GM13977 (cell line): ENCODE measurements around the gene FBXO34.

Experiments
- DNase-seq: peaks from one replicate; pipeline ENCODE4 v3.0.0; 2012; ENCODE audit warnings: low spot score
- in situ Hi-C: fragments of 300-500 bp; cut with MboI; formaldehyde crosslinking; loops from one replicate; pipeline ENCODE4 v1.12.0; 2022; ENCODE audit warnings: low sequenced_read_pairs, low pct_unique_long_range_greater_than_20kb, mixed read lengths, inconsistent platforms; ENCODE audit not compliant: unreplicated experiment
- TF ChIP-seq, protein P1 (sequence below): IDR thresholded peaks from 2 replicates; pipeline ENCODE4 v1.5.1; 2012; ENCODE audit warnings: mild to moderate bottlenecking, control low read depth; ENCODE audit not compliant: insufficient read depth; ENCODE audit errors: extremely low read depth, missing control alignments

The FBXO34 gene

DNA sequence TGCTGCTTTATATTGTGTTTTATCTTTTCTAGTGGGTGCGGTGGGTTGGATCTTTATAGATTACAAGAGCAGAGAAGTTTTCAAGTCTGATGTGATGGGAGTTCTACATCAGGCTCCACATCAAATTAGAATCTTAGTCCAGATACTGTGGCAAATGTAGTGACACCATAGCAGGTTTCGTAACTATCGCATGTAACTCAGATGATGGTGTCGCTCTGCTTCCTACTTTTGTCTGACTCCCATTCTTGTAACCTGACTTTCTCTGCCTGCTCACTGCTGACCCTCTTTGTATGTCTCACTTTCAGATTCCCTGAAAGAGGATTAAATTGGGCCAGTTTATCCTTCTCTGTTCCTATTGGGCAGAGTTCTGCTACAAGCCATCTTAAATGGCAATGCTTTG is 22.8 kb upstream of the FBXO34 start:
- in situ Hi-C loops = no loop called here
- DNase-seq = no peak
- TF ChIP-seq, protein P1, sequence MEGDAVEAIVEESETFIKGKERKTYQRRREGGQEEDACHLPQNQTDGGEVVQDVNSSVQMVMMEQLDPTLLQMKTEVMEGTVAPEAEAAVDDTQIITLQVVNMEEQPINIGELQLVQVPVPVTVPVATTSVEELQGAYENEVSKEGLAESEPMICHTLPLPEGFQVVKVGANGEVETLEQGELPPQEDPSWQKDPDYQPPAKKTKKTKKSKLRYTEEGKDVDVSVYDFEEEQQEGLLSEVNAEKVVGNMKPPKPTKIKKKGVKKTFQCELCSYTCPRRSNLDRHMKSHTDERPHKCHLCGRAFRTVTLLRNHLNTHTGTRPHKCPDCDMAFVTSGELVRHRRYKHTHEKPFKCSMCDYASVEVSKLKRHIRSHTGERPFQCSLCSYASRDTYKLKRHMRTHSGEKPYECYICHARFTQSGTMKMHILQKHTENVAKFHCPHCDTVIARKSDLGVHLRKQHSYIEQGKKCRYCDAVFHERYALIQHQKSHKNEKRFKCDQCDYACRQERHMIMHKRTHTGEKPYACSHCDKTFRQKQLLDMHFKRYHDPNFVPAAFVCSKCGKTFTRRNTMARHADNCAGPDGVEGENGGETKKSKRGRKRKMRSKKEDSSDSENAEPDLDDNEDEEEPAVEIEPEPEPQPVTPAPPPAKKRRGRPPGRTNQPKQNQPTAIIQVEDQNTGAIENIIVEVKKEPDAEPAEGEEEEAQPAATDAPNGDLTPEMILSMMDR = no peak

DNA sequence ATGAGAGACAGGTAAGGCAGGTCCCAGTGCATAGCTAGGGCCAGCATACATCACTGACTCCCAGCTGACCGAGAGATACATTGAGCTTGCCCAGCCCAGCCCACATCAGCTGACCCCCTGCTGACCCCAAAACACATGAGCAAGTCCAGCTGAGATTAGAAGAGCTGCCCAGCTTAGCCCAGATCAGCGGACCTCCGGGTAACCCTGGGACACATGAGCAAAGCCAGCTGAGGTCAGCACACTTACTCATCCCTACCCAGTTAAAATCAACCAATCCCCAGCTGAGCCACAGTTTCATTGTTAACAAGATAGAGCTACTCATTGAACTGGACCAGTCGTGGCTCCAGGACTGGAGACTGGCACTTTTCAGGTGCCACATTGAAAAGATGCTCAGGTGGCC is 21.8 kb upstream of the FBXO34 start:
- TF ChIP-seq, protein P1 = no peak
- DNase-seq = no peak
- in situ Hi-C loops = no loop called here

DNA sequence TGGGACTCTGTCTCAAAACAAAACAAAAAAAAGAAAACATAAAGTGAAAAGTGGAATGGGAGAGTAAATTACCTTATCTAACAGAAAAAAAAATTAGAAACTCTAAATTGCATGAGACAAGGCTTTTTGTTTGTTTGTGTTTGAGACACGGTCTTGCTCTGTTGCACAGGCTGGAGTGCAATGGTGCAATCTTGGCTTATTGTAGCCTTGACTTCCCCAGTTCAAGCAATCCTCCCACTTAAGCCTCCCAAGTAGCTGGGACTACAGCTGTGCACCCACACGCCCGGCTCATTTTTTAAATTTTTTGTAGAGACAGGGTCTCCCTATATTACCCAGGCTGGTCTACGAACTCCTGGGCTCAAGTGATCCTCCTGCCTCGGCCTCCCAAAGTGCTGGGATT is 17.9 kb upstream of the FBXO34 start:
- no peak for DNase-seq
- TF ChIP-seq, protein P1 = no peak
- in situ Hi-C loops = loop anchor here (25.0 kb wide), 1 partner anchor 109 kb away; no protein-coding TSS in a partner anchor

DNA sequence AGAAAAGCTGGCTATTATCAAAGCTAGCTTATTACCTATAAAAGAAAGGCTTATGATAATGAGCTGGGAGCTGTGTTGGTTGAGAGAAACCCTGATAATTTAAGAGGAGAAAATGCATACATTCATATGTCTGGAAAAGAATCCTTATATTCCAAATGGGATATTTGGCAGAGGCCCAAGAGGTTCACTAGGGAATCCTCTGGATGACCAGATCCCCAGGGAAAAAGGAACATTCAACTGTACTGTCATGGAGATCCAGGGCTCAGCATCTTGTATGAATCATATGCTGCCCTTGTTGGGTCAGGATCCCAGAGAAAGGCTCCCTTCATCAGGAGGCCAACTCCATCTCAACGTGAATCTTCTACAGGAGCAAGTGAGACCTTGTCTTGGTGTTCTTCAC is 16.6 kb upstream of the FBXO34 start:
- in situ Hi-C loops = loop anchor here (25.0 kb wide), 1 partner anchor 108 kb away; no protein-coding TSS in a partner anchor
- TF ChIP-seq, protein P1 = no peak
- no peak for DNase-seq

DNA sequence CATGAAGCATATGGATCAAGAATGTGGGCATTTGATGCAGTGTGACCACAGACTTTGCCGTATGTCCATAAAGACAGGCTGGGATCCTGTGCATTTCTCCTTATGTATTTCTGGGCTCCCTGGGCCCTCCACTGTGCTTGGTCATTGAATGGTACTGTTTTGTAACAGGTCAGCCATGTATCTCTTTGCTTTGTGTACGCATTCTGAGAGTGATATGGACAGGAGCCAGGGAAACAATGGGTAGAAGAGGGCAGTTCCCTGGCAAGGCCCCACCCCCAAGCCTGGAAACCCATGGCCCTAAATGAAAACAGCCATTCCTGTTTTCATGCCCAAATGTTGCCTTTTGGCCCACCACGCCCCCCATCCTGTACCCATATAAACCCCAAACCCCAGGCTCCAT is 15.2 kb upstream of the FBXO34 start:
- in situ Hi-C loops = loop anchor here (25.0 kb wide), 1 partner anchor 106 kb away; no protein-coding TSS in a partner anchor
- no peak for DNase-seq
- TF ChIP-seq, protein P1 = no peak

DNA sequence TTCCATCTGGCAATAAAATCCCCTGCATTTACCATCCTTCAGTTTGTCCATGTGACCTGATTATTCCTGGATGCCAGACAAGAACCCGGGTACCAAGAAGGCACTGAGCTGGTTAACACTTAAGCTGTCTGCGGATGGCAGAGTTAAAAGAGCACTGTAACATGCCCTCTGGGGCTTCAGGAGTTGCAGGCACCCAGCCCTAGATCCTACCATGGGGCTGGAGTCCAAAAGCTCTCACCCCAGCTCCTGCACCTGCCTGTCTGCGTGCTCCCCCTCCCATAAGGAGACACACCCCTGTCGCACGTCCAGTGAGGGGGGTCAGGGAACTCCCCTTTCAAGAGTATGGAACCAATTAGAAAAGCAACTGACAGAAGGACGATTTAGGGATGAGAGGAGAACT is 14.6 kb upstream of the FBXO34 start:
- no peak for DNase-seq
- in situ Hi-C loops = loop anchor here (25.0 kb wide), 1 partner anchor 106 kb away; no protein-coding TSS in a partner anchor
- TF ChIP-seq, protein P1 = no peak
